ENCODE results near the gene KCNC3. TPM values are rescaled to one million over a fixed set of nuclear protein-coding genes. Genes with fewer than 3 reads are reported as not detected.

Gene KCNC3
- total and polyA plus RNA-seq, 7 donors = 0.36 to 1.6 (median 0.88) TPM; not detected in 3

DNA sequence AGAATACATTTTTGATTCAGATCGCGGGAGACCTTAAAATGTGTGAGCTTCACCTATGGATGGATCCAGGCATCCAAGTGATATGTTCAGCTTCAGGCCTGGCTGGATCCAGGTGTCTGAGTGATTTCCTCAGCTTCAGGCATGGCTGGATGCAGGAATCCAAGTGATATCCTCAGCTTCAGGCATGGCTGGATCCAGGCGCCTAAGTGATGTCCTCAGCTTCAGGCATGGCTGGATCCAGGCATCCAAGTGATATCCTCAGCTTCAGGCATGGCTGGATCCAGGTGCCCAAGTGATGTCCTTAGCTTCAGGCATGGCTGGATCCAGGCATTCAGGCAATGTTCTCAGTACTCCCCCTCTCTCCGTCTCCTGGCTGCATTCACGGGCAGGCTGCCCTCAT, 60.7 kb downstream of the KCNC3 start:
- intact Hi-C loops (cut with DNase I) = no loop called here
- 94 to 97% methylated on average over 5 of the region's 5 CpGs for WGBS, 2 donors
- Histone ChIP-seq H3K36me3 (no peaks in the 10 kb centered on the region), H3K27me3 (peaks cover 0 to 25% (median 0%) of the 10 kb centered on the region in 3 donors), H3K4me1 (no peaks in the 10 kb centered on the region), H3K27ac (no peak overlapping the region), H3K4me3 (no peak overlapping the region), H3K9me3 (no peaks in the 10 kb centered on the region)
- no peak for DNase-seq
- TF ChIP-seq POLR2A (IDR thresholded peaks at IDR 0.05) = no peak

DNA sequence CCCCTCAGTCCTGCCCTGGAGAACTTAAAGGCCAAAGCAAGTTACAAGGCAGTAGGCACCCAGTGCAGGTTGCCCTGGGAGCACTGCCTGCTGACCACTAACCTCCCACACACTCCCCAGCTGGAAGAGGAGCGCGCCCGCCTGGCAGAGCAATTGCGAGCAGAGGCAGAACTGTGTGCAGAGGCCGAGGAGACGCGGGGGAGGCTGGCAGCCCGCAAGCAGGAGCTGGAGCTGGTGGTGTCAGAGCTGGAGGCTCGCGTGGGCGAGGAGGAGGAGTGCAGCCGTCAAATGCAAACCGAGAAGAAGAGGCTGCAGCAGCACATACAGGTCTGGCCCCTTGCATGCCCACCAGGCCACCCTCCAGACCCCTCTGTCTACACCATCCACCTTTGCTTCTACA, 61.1 kb downstream of the KCNC3 start:
- no peak for DNase-seq
- no peak overlapping the region for H3K27ac ChIP-seq
- 89 to 92% methylated on average over 13 of the region's 13 CpGs for WGBS, 2 donors
- intact Hi-C loops (cut with DNase I) = no loop called here
- no peak overlapping the region for H3K4me3 ChIP-seq
- no peaks in the 10 kb centered on the region for H3K36me3 ChIP-seq
- peaks cover 0 to 25% (median 0%) of the 10 kb centered on the region in 3 donors for H3K27me3 ChIP-seq
- H3K9me3 ChIP-seq = no peaks in the 10 kb centered on the region
- H3K4me1 ChIP-seq = no peaks in the 10 kb centered on the region
- TF ChIP-seq POLR2A (IDR thresholded peaks at IDR 0.05) = no peak
- no peak for TF ChIP-seq CTCF (IDR thresholded peaks at IDR 0.05)

- intact Hi-C loops (cut with DNase I) = no loop called here
- H3K27ac ChIP-seq = no peak overlapping the region
- H3K36me3 ChIP-seq = no peaks in the 10 kb centered on the region
- no peak for DNase-seq
- TF ChIP-seq EP300 (IDR thresholded peaks at IDR 0.05) = no peak
- TF ChIP-seq POLR2A (IDR thresholded peaks at IDR 0.05) = no peak
- no peak for TF ChIP-seq POLR2AphosphoS5 (IDR thresholded peaks at IDR 0.05)
- no peak for TF ChIP-seq CTCF (IDR thresholded peaks at IDR 0.05)
- H3K9me3 ChIP-seq = no peaks in the 10 kb centered on the region
- H3K4me1 ChIP-seq = no peaks in the 10 kb centered on the region
- peaks cover 0 to 25% (median 0%) of the 10 kb centered on the region in 3 donors for H3K27me3 ChIP-seq
- WGBS, 2 donors = 31 to 62% methylated on average over 20 of the region's 20 CpGs
- no peak overlapping the region for H3K4me3 ChIP-seq
Observed at GRCh38 chr19:50266896-50267295, 62.3 kb downstream of the KCNC3 start.

GRCh38 chr19:50266041-50266440, 63.1 kb downstream of the KCNC3 start:
- Histone ChIP-seq H3K9me3 (no peaks in the 10 kb centered on the region), H3K36me3 (no peaks in the 10 kb centered on the region), H3K4me3 (no peak overlapping the region), H3K27me3 (peaks cover 0 to 25% (median 0%) of the 10 kb centered on the region in 3 donors), H3K4me1 (no peaks in the 10 kb centered on the region), H3K27ac (no peak overlapping the region)
- DNase-seq = no peak
- no peak for TF ChIP-seq CTCF (IDR thresholded peaks at IDR 0.05)
- no peak for TF ChIP-seq EP300 (IDR thresholded peaks at IDR 0.05)
- no peak for TF ChIP-seq POLR2AphosphoS5 (IDR thresholded peaks at IDR 0.05)
- TF ChIP-seq POLR2A (IDR thresholded peaks at IDR 0.05) = no peak
- intact Hi-C loops (cut with DNase I) = no loop called here
- WGBS, 2 donors = 94 to 96% methylated on average over 8 of the region's 8 CpGs

GRCh38 chr19:50264483-50265186, 64.5 kb downstream of the KCNC3 start:
- no peak for DNase-seq
- Histone ChIP-seq H3K36me3 (no peaks in the 10 kb centered on the region), H3K27me3 (peaks cover 0 to 22% (median 0%) of the 10 kb centered on the region in 3 donors), H3K4me1 (no peaks in the 10 kb centered on the region), H3K27ac (no peak overlapping the region), H3K4me3 (no peak overlapping the region), H3K9me3 (no peaks in the 10 kb centered on the region)
- WGBS, 2 donors = 86 to 90% methylated on average over 8 of the region's 8 CpGs
- intact Hi-C loops (cut with DNase I) = no loop called here
- TF ChIP-seq POLR2A (IDR thresholded peaks at IDR 0.05) (no peak), CTCF (IDR thresholded peaks at IDR 0.05) (no peak), POLR2AphosphoS5 (IDR thresholded peaks at IDR 0.05) (no peak), EP300 (IDR thresholded peaks at IDR 0.05) (no peak)
